ENCODE results near the gene WDR44.

WDR44 gene

DNA sequence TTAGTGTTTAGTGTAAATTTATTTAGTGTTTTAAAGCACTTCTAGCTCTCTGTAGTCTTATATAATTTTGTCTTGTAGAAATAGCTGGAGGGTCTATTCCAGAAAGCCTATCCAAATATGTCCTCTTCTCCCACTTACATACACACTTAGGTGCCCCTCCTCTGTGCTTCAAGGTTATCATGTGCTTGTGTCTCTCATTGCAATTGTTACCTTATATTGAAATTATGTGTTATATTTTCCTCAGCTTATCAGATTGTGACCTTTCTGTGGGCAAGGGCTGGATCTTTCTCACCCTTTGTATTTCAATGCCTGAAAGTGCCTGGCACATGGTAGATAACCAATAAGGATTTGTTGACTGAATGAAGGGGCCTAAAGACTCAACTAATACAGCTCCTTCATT lies 18.4 kb downstream of the WDR44 start:
- TF ChIP-seq, protein P1, sequence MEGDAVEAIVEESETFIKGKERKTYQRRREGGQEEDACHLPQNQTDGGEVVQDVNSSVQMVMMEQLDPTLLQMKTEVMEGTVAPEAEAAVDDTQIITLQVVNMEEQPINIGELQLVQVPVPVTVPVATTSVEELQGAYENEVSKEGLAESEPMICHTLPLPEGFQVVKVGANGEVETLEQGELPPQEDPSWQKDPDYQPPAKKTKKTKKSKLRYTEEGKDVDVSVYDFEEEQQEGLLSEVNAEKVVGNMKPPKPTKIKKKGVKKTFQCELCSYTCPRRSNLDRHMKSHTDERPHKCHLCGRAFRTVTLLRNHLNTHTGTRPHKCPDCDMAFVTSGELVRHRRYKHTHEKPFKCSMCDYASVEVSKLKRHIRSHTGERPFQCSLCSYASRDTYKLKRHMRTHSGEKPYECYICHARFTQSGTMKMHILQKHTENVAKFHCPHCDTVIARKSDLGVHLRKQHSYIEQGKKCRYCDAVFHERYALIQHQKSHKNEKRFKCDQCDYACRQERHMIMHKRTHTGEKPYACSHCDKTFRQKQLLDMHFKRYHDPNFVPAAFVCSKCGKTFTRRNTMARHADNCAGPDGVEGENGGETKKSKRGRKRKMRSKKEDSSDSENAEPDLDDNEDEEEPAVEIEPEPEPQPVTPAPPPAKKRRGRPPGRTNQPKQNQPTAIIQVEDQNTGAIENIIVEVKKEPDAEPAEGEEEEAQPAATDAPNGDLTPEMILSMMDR (IDR thresholded peaks at IDR 0.05; ENCODE audit: low read depth, low read length), result no peak
- no peak for DNase-seq (ENCODE audit: extremely low read depth, low read depth)

DNA sequence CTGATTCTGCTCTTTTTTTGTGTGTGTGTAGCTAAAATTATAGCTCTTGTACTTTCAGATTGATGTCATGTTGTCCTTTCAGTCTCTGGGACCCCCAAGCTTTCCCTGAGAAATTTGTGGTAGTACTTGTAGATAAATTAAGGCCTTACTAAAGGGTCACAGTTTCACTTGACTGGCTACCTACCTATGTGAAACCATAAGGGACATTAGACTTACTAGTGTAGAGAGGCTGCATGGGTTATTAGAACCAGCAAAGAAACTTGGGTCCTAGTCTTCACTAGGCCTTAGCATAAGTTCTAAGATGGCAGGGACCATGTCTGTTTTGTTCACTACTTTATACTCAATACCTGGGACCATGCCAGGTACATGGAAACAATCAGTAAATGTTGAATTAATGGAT lies 21.4 kb downstream of the WDR44 start:
- no peak for DNase-seq (ENCODE audit: extremely low read depth, low read depth)
- TF ChIP-seq, protein P1 (IDR thresholded peaks at IDR 0.05; ENCODE audit: low read depth, low read length), result no peak

DNA sequence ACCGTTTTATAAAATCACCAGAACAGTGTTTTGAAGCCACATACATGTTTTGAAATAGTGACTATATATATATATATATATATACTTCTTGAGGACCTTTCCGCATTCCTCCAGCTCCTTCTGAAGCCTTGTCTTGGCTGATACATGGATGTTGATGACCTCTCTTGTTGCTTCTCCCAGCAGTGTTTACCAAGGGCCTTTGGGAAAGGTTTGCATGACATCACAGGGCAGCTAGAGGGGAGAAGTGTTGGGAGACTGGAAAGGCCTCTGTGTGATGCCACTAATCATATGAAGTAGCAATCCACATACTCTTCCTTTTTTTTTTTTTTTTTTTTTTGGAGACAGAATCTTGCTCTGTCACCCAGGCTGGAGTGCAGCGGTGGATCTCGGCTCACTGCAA lies 22.5 kb downstream of the WDR44 start:
- no peak for DNase-seq (ENCODE audit: extremely low read depth, low read depth)
- TF ChIP-seq, protein P1 (IDR thresholded peaks at IDR 0.05; ENCODE audit: low read depth, low read length), result no peak

- TF ChIP-seq, protein P1 (IDR thresholded peaks at IDR 0.05; ENCODE audit: low read depth, low read length), result no peak
- no peak for DNase-seq (ENCODE audit: extremely low read depth, low read depth)
Measured at GRCh38 chrX:118370921-118371624, 25.2 kb downstream of the WDR44 start.

- DNase-seq (ENCODE audit: extremely low read depth, low read depth), result no peak
- TF ChIP-seq, protein P1 (IDR thresholded peaks at IDR 0.05; ENCODE audit: low read depth, low read length), result no peak
Measured at GRCh38 chrX:118373538-118373937, 27.6 kb downstream of the WDR44 start.

DNA sequence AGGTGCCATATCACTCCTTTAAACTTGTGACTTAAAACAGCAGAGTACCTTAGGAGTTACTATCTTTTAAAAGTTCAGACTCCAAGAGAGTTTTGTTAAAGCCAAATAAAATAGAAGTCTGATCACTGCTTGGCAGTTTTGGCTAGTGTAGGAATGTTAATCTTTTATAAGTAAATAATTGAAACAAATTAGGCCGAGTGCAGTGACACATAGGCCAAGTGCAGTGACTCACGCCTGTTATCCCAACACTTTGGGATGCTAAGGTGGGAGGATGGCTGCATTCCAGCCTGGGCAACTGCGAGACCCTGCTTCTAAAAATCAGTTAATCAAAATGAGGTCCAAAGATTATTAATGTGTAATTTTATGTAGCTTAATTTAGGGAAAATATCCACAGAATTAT lies 37.2 kb downstream of the WDR44 start:
- TF ChIP-seq, protein P1 (IDR thresholded peaks at IDR 0.05; ENCODE audit: low read depth, low read length), result no peak

GRCh38 chrX:118392716-118393115 lies 46.8 kb downstream of the WDR44 start:
- TF ChIP-seq, protein P1 (IDR thresholded peaks at IDR 0.05; ENCODE audit: low read depth, low read length), result no peak
- no peak for DNase-seq (ENCODE audit: extremely low read depth, low read depth)

More for the DNA sequence above, 37.2 kb downstream of the WDR44 start:
- DNase-seq (ENCODE audit: extremely low read depth, low read depth), result no peak

Data from AG09319 (cell line).